ENCODE results near the gene BAIAP3.

The BAIAP3 gene

DNA sequence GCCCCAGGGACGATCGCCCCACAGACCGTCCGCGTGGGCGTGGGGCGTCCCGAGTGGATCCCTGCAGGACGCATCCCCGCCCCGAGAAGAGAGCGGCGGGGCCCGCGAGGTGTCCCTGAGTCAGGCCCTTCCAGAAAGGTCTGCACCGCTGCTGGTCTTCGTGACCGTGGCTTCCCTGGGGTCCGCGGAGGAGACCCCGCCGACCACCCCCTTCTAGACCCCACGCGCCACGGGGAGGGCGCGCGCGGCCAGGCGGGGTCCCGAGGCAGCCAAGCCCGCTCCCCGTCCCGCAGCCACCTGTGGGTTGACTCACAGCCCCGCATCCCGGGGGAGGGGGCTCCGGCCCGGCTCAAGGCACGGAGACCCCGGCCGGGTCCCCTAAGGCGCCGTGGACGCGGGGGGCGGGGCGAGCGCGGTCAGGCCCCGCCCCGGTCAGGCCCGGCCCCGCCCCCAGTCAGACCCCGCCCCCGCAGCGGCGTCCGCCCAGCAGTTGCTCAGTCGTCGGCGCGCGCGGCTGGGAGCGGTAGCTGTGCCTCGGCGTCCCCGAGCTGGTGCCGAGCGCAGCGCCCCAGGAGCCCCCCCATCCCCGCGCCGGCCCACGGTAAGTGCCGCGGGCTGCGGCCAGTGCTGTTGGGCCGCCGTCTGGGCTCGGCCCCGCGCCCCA is at the start of gene BAIAP3:
BAIAP3 (plus strand) TSS at position 497 of the 664 bp plus-strand sequence. CDS start 4,905 bp downstream, outside the sequence.
- POLR2A ChIA-PET, result no interaction called here
- CTCF ChIA-PET, result interaction anchor here (0.9 kb wide), 1 partner anchor 10 kb away, joined by 3 read pairs; no protein-coding TSS in a partner anchor
- DNase-seq (ENCODE audit: low read depth, low spot score), result no peak
- peak within 1 kb of the TSS; percentile 12; the same call in 1 of the 2 replicates for H3K4me3 ChIP-seq (ENCODE audit: low read depth, low read length)
- TF ChIP-seq, protein P1, sequence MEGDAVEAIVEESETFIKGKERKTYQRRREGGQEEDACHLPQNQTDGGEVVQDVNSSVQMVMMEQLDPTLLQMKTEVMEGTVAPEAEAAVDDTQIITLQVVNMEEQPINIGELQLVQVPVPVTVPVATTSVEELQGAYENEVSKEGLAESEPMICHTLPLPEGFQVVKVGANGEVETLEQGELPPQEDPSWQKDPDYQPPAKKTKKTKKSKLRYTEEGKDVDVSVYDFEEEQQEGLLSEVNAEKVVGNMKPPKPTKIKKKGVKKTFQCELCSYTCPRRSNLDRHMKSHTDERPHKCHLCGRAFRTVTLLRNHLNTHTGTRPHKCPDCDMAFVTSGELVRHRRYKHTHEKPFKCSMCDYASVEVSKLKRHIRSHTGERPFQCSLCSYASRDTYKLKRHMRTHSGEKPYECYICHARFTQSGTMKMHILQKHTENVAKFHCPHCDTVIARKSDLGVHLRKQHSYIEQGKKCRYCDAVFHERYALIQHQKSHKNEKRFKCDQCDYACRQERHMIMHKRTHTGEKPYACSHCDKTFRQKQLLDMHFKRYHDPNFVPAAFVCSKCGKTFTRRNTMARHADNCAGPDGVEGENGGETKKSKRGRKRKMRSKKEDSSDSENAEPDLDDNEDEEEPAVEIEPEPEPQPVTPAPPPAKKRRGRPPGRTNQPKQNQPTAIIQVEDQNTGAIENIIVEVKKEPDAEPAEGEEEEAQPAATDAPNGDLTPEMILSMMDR (IDR thresholded peaks at IDR 0.05; ENCODE audit: insufficient read depth, low read length, missing control alignments), result no peak

- TF ChIP-seq, protein P1 (IDR thresholded peaks at IDR 0.05; ENCODE audit: insufficient read depth, low read length, missing control alignments), result no peak
- H3K4me3 ChIP-seq (ENCODE audit: low read depth, low read length), result no peak overlapping the region
Measured at GRCh38 chr16:1283996-1284616, 49.3 kb upstream of the BAIAP3 start.

DNA sequence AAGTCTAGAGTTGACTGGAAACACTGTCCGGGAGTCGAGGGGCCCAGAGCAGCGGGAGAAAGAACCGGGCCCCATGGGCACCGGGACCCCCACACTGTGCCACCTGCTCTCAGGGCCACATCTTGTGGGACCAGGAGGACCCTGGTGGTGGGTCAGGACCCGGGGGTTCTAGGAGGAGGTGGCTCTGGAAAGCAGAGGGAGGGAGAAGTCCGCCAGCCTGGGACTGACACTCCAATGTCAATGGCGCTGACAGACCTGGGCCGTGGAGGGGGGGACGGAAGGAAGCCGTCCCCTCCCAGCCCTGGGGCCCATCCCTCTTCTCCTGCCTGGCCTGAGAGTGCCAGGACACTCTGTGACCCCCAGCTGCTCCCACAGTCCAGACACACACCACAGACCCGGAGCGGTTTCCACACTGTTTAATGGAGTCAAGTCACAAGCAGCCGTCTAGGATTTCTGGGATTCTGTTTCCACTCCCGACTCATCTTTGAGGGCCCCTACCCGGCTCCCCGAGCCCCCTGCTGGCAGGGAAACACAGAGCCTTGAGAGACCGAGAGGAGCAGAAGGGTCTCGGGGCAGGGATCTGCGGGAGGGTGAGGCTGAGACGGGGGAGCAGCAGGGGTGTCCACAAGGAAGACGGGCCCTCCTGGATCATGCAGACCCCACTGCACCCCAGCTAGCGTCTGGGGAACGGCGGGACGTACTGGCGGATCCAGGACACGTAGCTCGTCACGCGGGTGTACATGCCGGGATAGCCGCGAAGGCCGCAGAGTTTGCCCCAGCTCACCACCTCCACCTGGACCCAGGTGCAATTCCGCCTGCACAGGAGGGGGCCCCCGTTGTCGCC is 47.6 kb upstream of the BAIAP3 start:
- TF ChIP-seq, protein P1 (IDR thresholded peaks at IDR 0.05; ENCODE audit: insufficient read depth, low read length, missing control alignments), result no peak
- ChIA-PET CTCF (no interaction called here), POLR2A (no interaction called here)
- H3K4me3 ChIP-seq (ENCODE audit: low read depth, low read length), result no peak overlapping the region
- no peak for DNase-seq (ENCODE audit: low read depth, low spot score)

More at GRCh38 chr16:1283996-1284616, 49.3 kb upstream of the BAIAP3 start:
- ChIA-PET POLR2A (no interaction called here), CTCF (interaction anchor here (2.2 kb wide), 1 partner anchor 15 kb away, joined by 7 read pairs; no protein-coding TSS in a partner anchor)
- DNase-seq (ENCODE audit: low read depth, low spot score), result no peak

GRCh38 chr16:1286513-1287094 is 46.8 kb upstream of the BAIAP3 start:
- DNase-seq (ENCODE audit: low read depth, low spot score), result no peak
- CTCF ChIA-PET, result no interaction called here
- no peak overlapping the region for H3K4me3 ChIP-seq (ENCODE audit: low read depth, low read length)
- TF ChIP-seq, protein P1 (IDR thresholded peaks at IDR 0.05; ENCODE audit: insufficient read depth, low read length, missing control alignments), result no peak
- POLR2A ChIA-PET, result no interaction called here

GRCh38 chr16:1287982-1288670 is 45.3 kb upstream of the BAIAP3 start:
- no peak for DNase-seq (ENCODE audit: low read depth, low spot score)
- H3K4me3 ChIP-seq (ENCODE audit: low read depth, low read length), result no peak overlapping the region
- ChIA-PET CTCF (no interaction called here), POLR2A (no interaction called here)
- TF ChIP-seq, protein P1 (IDR thresholded peaks at IDR 0.05; ENCODE audit: insufficient read depth, low read length, missing control alignments), result no peak
